ENCODE results near the gene ATXN7L3.

GRCh38 chr17:44193326-44194084 is 6.2 kb downstream of the ATXN7L3 start:
- TF ChIP-seq YY1 (IDR thresholded peaks at IDR 0.05; ENCODE audit: low read depth) = no peak
- TF ChIP-seq EGR1 (IDR thresholded peaks at IDR 0.05) = no peak
- no peak for TF ChIP-seq RAD21 (IDR thresholded peaks at IDR 0.05; ENCODE audit: low read depth)
- no peak for TF ChIP-seq EP300 (IDR thresholded peaks at IDR 0.05; ENCODE audit: borderline replicate concordance)
- TF ChIP-seq REST (IDR thresholded peaks at IDR 0.05; ENCODE audit: low read depth) = no peak
- no peak for TF ChIP-seq CEBPB (IDR thresholded peaks at IDR 0.05)
- TF ChIP-seq NFIC (IDR thresholded peaks at IDR 0.05) = no peak
- TF ChIP-seq TAF1 (IDR thresholded peaks at IDR 0.05; ENCODE audit: low read depth) = no peak

All from Ishikawa (cell line).